ENCODE results near the gene GPR107.

GPR107 gene

DNA sequence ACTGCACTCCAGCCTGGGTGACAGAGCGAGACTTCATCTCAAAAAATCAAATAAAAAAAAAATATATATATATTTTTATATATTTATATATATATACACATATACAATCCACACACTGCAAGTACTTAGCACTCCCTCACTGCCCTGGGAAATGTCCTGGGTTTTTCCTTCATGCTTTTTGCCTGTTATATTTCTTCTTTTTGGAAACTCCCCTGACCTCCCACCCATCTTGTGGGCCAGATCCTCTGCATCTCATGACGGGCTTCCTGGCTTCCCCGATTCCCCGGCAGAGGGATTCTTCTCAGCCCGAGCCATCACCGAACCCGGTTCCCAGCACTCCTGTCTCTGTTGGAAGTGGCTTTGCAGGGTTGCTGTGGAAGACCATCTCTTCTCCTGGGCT is 79.0 kb downstream of the GPR107 start:
- no peak for DNase-seq

DNA sequence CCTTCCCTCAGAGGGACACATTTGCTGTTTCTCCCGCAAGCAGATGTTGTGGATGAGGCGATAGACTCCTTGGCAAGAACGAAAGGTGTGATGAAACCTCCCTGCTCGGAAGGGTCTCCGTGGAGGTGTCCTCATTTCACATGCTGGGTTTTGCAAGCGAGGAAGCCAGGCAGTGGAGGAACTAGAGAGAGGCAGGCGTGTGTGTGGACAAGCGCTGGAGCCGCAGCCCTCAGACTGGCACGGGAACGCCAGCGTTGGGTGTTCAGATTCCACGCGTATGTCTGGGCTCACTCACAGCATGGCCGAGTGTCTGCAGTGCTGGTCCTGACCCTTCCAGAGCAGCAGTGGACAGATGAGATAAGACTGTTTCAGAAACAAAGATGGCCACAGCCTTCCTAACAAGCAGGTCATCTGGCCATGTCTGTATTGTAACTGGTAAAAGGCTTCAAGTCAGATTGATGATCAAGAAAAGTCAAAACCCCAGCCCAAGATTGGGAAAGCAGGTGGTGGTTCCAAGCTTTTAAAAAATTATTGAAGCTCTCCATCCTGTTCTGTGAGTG is 83.5 kb downstream of the GPR107 start:
- DNase-seq = no peak

DNA sequence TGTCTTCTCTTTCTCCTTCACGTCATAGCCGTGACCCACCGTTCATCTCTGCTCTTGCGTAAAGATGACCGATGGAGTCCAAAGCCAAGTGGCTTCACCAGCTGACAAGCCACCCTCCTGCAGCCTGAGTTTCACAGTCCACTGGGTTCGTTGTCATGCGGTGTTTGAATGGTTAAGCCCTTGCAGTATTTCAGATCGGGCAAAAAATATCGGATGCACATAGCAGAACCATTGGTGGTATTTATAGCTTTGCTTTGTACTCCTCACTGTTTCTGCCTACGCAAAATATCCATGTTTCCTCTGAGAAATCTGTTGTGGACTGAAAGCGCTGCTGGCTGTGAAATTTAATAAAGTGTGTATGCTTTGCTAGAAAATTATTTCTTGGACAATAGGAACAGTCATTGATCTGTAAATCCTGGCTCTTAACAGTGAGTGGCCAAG is 84.0 kb downstream of the GPR107 start:
- DNase-seq = no peak

DNA sequence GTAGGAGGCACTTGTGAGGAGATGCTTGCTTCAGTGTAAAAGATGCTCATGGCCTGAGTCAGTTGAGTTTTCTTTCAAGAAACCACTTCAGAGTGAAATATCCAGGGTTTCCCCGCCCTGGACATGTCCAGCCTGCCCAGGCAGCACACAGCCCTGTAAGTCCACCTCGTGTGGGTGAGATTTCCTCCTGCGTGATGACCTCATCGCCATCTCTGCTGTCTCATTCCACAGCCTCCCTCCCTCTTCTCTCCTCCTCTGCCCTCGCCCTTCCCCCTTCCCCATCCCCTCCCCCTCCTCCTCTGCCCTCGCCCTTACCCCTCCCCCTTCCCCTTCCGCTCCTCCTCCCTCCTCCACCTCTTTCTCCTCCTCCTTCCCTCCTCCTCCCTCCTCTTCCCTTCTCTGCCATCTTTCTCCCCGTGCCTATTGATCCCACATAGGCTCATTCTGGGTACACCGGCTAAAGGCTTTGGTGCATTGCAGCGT is 84.5 kb downstream of the GPR107 start:
- peak in 5 of 51 donors; percentile 17 to 34 (median 22) for DNase-seq

- DNase-seq = peak in 18 of 51 donors; percentile 11 to 72 (median 24)
These were observed 85.1 kb downstream of the GPR107 start for GRCh38 chr9:130138791-130139190.

DNA sequence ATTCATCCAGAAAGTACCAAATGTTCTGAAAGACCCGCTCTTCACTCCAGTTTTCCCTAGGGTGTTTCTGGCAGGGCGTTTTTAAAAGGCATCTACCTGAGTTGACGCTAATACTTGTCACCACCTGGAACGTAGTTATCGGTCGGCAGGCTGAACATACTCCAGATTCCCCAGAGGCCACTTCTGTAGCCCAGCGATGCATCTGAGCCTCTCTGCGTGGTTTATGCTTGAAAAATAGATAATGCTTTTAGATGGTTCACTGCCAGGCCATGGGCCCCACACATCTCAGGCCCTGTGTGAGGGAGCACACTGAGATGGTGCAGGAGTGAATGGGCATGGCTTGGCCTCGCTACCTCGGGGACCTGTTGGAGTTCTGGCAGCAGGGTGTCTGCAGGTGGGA is 85.5 kb downstream of the GPR107 start:
- DNase-seq = no peak

- peak in 2 of 51 donors; percentile 6 to 48 for DNase-seq
These were observed 87.0 kb downstream of the GPR107 start for GRCh38 chr9:130140706-130141105.

GRCh38 chr9:130142056-130142455 is 88.3 kb downstream of the GPR107 start:
- DNase-seq = no peak

DNA sequence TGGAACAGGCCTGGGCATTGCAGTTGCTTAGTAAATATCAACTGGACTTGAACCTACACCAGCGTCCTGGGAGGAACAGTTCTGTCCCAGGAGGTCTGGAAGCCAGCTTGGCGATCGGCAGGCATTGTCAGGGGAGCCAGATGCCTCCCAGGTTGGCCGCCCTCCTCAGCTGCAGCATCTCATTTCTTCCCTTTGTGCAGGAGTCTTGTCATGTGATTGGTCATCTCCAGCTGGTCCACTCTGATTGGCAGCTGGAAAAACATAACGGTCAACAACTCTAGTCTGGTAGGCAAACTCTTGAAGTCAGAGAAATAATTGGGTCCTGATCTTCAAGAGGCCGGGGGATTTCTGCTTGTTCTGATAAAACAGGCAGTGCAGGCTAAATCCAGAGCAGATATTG is 88.9 kb downstream of the GPR107 start:
- peak in 2 of 51 donors; percentile 8 to 18 for DNase-seq

- DNase-seq = no peak
These were observed 89.7 kb downstream of the GPR107 start for GRCh38 chr9:130143279-130143893.

DNA sequence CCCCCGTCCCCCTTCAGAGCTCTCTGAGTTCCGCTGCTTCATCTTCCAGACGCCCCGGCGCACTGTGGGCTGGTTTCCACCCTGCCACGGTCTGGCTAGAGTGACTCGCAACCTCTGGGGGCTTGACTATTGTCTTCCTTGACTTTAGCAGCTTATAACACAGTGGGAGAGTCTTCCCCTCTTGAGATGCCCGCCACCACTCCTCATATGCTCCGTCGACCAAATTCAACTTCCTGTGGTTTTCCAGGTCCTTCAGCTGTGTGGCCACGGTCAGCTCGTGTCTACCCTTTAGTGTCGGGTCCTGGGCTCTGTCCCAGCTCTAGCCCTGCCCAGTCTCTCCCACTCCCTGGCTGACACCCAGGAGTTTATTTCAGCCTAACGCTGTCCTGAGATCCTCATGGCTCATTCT is 90.3 kb downstream of the GPR107 start:
- DNase-seq = peak in 3 of 51 donors; percentile 11 to 25 (median 25)

DNA sequence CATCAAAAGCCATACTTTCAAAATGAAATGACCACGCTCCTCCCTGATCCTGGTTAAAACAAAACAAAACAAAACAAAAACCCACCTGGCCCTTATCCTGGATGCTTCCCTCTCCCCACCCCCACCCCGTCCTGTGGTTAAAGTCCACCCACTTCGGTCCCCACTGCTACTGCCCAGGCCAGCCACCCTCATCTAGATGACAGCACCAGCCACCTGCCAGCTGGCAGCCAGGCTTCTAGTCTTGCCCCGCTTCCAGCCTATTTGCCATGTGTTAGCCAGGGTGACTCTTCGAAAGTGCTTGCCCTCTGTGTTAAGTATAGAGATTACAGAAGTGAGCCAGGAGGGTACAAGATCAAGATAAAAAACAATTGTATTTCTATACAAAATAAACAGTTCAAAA is 91.0 kb downstream of the GPR107 start:
- DNase-seq = no peak

GRCh38 chr9:130145658-130146057 is 92.0 kb downstream of the GPR107 start:
- no peak for DNase-seq

DNA sequence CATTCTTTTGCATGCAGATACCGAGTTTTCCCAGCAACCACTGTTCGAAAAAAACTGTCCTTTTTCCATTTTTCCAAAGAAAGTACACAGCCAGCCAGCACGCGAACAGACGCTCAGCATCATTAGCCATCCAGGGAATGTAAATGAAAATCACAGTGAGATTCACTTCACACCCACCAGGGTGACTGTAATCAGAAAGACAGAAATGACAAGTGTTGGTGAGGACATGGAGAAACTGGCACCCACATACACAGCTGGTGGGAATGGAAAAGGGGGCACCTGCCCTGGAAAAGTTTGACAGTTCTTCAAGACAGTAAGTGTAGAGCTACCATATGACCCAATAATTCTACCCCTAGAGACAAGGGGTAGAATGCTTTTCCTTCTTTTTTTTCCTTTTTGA is 93.5 kb downstream of the GPR107 start:
- DNase-seq = no peak

DNA sequence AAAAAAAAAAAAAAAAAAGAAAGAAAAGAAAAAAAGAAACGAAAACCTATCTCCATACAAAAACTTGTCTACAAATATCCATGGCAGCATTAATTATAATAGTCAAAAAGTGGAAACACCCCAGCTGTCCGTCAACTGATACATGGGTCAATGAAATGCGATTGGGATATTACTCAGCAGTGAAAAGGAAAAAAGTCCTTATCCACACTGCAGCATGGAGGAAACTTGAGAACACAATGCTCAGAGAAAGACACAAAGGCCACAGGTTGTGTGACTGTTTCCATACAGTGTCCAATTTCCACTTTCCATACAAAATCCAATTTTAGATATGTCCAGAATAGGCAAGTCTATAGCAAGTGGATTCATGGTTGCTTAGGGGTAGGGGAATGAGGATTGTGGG is 94.2 kb downstream of the GPR107 start:
- no peak for DNase-seq

- DNase-seq = no peak
These were observed 95.3 kb downstream of the GPR107 start for GRCh38 chr9:130149031-130149430.

GRCh38 chr9:130149654-130150286 is 96.1 kb downstream of the GPR107 start:
- no peak for DNase-seq

GRCh38 chr9:130150779-130151382 is 97.2 kb downstream of the GPR107 start:
- DNase-seq = no peak

DNA sequence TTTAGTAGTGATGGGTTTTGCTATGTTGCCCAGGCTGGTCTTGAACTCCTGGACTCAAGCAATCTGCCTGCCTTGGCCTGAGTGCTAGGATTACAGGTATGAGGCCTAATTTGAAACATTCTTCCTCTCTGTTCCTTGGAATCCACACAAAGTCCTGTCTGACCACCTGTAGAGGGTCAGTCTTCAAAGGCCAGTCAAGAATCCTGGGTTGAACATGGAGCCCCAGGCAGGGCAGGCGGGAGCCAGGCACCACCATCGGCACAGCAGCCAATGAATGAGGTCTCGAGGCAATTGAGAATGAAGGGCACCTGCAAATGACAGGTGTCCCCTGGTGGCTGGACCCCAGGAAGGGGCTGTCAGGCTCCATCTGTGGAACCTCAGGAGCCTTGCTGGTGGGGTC is 101.1 kb downstream of the GPR107 start:
- no peak for DNase-seq

DNA sequence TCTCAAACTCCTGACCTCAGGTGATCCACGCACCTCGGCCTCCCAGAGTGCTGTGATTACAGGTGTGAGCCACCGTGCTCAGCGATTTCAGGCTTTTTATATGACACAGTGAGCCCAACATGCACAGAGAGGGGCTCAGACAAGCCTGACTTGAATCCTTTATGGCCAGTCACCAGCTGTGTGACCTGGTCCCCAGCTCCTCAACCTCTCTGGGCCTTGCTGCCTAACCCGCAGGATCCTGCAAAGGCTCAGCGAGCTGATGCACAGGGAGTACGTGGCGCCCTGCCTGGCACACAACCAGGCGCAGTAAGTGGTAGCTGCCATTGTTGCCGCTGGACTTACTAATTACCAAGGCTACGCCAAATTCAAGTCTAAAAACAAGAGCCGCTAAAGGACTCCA is 101.9 kb downstream of the GPR107 start:
- no peak for DNase-seq

GRCh38 chr9:130156672-130157071 is 103.0 kb downstream of the GPR107 start:
- DNase-seq = peak in 14 of 51 donors; percentile 12 to 54 (median 25)

DNA sequence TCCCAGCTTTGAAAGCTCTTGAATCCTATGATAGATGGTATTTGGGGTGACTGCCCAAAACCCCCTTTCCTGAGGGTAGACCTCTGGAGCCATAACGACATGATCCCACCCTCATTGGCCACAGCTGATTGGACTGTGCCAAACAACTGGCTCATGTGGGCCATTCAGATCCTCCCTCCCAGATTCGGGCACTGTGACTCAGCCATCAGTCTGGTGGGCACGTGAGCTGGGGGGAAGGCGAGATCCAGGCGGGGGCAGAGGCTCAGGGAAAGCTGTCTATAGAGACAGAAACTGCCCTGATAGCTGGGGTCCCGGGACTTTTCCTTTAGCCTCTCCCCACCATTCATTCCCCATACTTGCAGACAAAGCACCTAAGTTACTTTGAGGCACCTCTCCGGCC is 103.4 kb downstream of the GPR107 start:
- DNase-seq = no peak

DNA sequence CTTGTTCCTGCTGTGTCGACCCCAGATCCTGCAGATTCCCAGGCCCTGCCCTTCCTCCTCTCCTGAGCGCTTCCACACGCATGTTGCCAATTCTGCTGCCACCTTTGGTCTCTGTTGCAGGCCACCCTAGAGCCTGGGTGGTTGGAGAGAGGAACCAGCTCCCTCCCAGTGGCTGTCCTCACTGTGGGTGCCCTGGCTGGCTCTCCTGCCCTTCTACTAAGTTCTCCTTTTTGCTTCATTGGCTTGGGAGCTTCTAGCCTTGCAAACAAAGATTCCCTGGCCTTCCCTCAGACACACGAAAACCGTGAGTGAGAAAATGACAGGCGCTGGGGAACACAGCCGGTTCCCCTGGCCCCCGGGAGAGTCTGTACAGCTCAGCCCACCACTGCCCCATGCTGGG is 104.3 kb downstream of the GPR107 start:
- DNase-seq = no peak

Data from hypothalamus (tissue), 51 donors.